Neural cell (in vitro differentiated cells): Measurements from ENCODE around the gene PCMTD2.

Experiments
- CTCF ChIP-seq: fragments of 450-650 bp; IDR thresholded peaks from 2 replicates; pipeline ENCODE4 v1.5.1; 2014; ENCODE audit warnings: antibody characterized with exemption, mild to moderate bottlenecking, moderate library complexity; ENCODE audit not compliant: poor library complexity, severe bottlenecking
- EP300 ChIP-seq: fragments of 450-650 bp; conservative IDR thresholded peaks from 2 replicates; pipeline ENCODE4 v1.6.1; 2014; ENCODE audit warnings: antibody characterized with exemption, mild to moderate bottlenecking, moderate library complexity; ENCODE audit not compliant: poor library complexity, severe bottlenecking
- POLR2AphosphoS5 ChIP-seq: IDR thresholded peaks from 2 replicates; pipeline ENCODE4 v1.6.1; 2012
- SMC3 ChIP-seq: fragments of 450-650 bp; conservative IDR thresholded peaks from 2 replicates; pipeline ENCODE4 v1.6.1; 2014; ENCODE audit warnings: antibody characterized with exemption, mild to moderate bottlenecking, moderate library complexity; ENCODE audit not compliant: poor library complexity
- TAF1 ChIP-seq: IDR thresholded peaks from 2 replicates; pipeline ENCODE4 v1.6.1; 2012; ENCODE audit warnings: low read depth

GRCh38 chr20:64212755-64213154, 42.8 kb upstream of the PCMTD2 start:
- TF ChIP-seq EP300 (no peak), CTCF (no peak), POLR2AphosphoS5 (no peak), SMC3 (no peak), TAF1 (no peak)
